NT2/D1 (cell line): Measurements from ENCODE around the gene SLC16A4.

Experiments
- SUZ12 ChIP-seq: IDR thresholded peaks from 2 replicates; pipeline ENCODE4 v1.6.1; 2011; ENCODE audit not compliant: insufficient read length, insufficient read depth; ENCODE audit errors: extremely low read depth
- YY1 ChIP-seq: IDR thresholded peaks from 2 replicates; pipeline ENCODE4 v1.6.1; 2011; ENCODE audit not compliant: insufficient read length, insufficient read depth
- ZNF274 ChIP-seq: IDR thresholded peaks from 2 replicates; pipeline ENCODE4 v1.6.1; 2011; ENCODE audit warnings: mild to moderate bottlenecking, low read depth, low read length

DNA sequence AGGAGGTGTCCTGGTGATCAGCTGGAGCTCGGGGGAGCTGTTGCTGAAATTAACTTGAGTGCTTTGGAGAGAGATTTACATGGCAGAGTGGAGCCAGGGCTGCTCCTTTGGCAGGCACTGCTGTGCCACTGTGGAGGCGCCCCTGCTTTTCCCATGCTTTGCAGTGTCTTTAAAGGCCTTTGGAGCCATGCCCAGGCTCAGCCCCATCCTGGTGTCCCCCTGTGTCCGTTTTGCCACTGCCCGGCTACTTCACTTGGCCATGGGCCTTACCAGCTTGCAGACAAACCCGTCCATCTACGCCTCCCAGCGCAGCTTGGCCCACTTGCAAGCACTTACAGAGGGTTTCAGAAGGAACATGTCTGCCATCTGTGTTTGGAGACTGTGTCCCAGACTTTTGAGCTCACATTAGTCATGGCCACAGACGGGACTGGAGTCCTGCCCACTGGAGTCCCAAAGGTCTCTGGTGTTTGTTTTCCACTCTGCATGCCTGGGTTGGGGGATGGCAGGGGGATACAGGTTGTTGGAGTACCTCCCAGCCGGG lies 34.9 kb upstream of the SLC16A4 start:
- no peak for TF ChIP-seq SUZ12
- TF ChIP-seq YY1, result no peak
- no peak for TF ChIP-seq ZNF274
